ENCODE results near the gene TMEM132D. TPM values are rescaled to one million over a fixed set of nuclear protein-coding genes. Genes with fewer than 3 reads are reported as not detected.

TMEM132D gene
- total and polyA plus RNA-seq, 2 of the 8 experiments (the other 6 are each of a cell fraction or from before 2014, with no cell fraction given), result 3.5 to 10.1 TPM

- H3K36me3 ChIP-seq (ENCODE audit: control insufficient read depth in 2 of 4, insufficient read depth in 4 of 4, low read length in 3 of 4), result no peaks in the 10 kb centered on the region
- no peak overlapping the region for H4K8ac ChIP-seq (ENCODE audit: extremely low read depth, insufficient read depth, low read length)
- H2AK5ac ChIP-seq (ENCODE audit: low read depth, low read length), result no peak overlapping the region
- H3K4me2 ChIP-seq (ENCODE audit: insufficient read depth in 1 of 2, low read depth in 2 of 2, low read length in 2 of 2), result peak overlapping the region in 1 of 2 experiments; percentile 22; a peak in 1 of 4 replicates
- no peak for FAIRE-seq
- no peak overlapping the region for H3K23ac ChIP-seq (ENCODE audit: insufficient read length)
- no peak overlapping the region for H3K56ac ChIP-seq (replicated peaks; ENCODE audit: insufficient read length, low read depth, low read length)
- H2BK20ac ChIP-seq (ENCODE audit: low read length), result no peak overlapping the region
- H2BK15ac ChIP-seq (ENCODE audit: low read length), result no peak overlapping the region
- no peak overlapping the region for H3K4me3 ChIP-seq (ENCODE audit: extremely low read depth in 1 of 4, insufficient read depth in 2 of 4, low read depth in 3 of 4, low read length in 4 of 4)
- no peak overlapping the region for H4K5ac ChIP-seq (ENCODE audit: insufficient read length, low read depth, low read length)
- ChIA-PET CTCF (ENCODE audit: partially characterized antibody) (interaction anchor here (2.6 kb wide), 1 partner anchor 14 kb away, joined by 8 read pairs; no protein-coding TSS in a partner anchor), POLR2A (ENCODE audit: partially characterized antibody) (interaction anchor here (0.9 to 1.5 kb wide), 3 partner anchors 8 to 36 kb away, joined by 3 read pairs; no protein-coding TSS in a partner anchor)
- TF ChIP-seq TEAD4 (IDR thresholded peaks at IDR 0.05; ENCODE audit: low read depth, low read length) (no peak), CEBPB (IDR thresholded peaks at IDR 0.05; ENCODE audit: low read depth, low read length) (no peak), CTCF (IDR thresholded peaks at IDR 0.05; ENCODE audit: control extremely low read depth in 1 of 3, insufficient read depth in 1 of 3, low read depth in 1 of 3, low read length in 3 of 3) (no peak), SP2 (IDR thresholded peaks at IDR 0.05; ENCODE audit: low read length) (no peak), RFX5 (IDR thresholded peaks at IDR 0.05; ENCODE audit: borderline replicate concordance, low read depth, low read length) (no peak), YY1 (IDR thresholded peaks at IDR 0.05; ENCODE audit: low read depth, low read length) (no peak), USF2 (IDR thresholded peaks at IDR 0.05; ENCODE audit: low read length) (no peak), HDAC6 (IDR thresholded peaks at IDR 0.05; ENCODE audit: low read depth, low read length) (no peak)
- H2BK12ac ChIP-seq (ENCODE audit: low read depth, low read length), result no peak overlapping the region
- H3K79me1 ChIP-seq (ENCODE audit: low read depth, low read length), result no peaks in the 10 kb centered on the region
- peak overlapping the region; percentile 11; the same call in 1 of the 2 replicates for H2BK5ac ChIP-seq (ENCODE audit: low read depth, low read length)
- H4K91ac ChIP-seq (replicated peaks; ENCODE audit: insufficient read length, low read length), result no peak overlapping the region
- H2BK120ac ChIP-seq (replicated peaks; ENCODE audit: low read depth, low read length), result no peak overlapping the region
- H3K4ac ChIP-seq (replicated peaks; ENCODE audit: insufficient read length, low read depth, low read length), result no peak overlapping the region
- H3K27me3 ChIP-seq (replicated peaks in 1 of 4; ENCODE audit: control insufficient read depth in 3 of 4, extremely low read depth in 1 of 4, insufficient read depth in 3 of 4, low read length in 3 of 4), result no peaks in the 10 kb centered on the region
- H3K23me2 ChIP-seq (ENCODE audit: low read depth, low read length), result no peaks in the 10 kb centered on the region
- H3K27ac ChIP-seq (ENCODE audit: low read depth, low read length), result no peak overlapping the region
- DNase-seq (ENCODE audit: low read depth in 1 of 2, low spot score in 2 of 2), result no peak
- no peak overlapping the region for H3K14ac ChIP-seq (ENCODE audit: insufficient read length)
- peaks cover 4 to 22% (median 15%) of the 10 kb centered on the region in 4 experiments for H3K4me1 ChIP-seq (replicated peaks in 1 of 4; ENCODE audit: control insufficient read depth in 3 of 4, insufficient read depth in 4 of 4, low read length in 3 of 4)
- H3K9me3 ChIP-seq (ENCODE audit: insufficient read depth in 2 of 2, low read depth in 1 of 2, low read length in 1 of 2), result no peaks in the 10 kb centered on the region
- no peak overlapping the region for H2AFZ ChIP-seq (ENCODE audit: low read length)
- no peaks in the 10 kb centered on the region for H4K20me1 ChIP-seq (replicated peaks in 1 of 2; ENCODE audit: control insufficient read depth in 1 of 2, insufficient read depth in 2 of 2, low read length in 2 of 2)
- 0 out of 4 replicates have a peak, but pooled peaks cover 0 to 6% of the 10 kb centered on the region in 2 experiments for H3K79me2 ChIP-seq (ENCODE audit: control insufficient read depth in 1 of 2, insufficient read depth in 2 of 2, low read length in 2 of 2)
- H3K9ac ChIP-seq (replicated peaks in 1 of 4; ENCODE audit: extremely low read depth in 1 of 4, low read depth in 3 of 4, low read length in 3 of 4), result no peak overlapping the region
- H3K18ac ChIP-seq (ENCODE audit: extremely low read depth, low read length), result no peak overlapping the region
- 80% methylated on average over 5 of the region's 5 CpGs; no CpG with 5 or more reads in 1 of the 2 experiments for whole genome bisulfite sequencing, 2 experiments (ENCODE audit: extremely low coverage in 1 of 2, insufficient coverage in 1 of 2, insufficient read length in 1 of 2, insufficient replicate concordance in 2 of 2, low coverage in 1 of 2, low lambda C conversion rate in 2 of 2, missing lambda C conversion rate in 1 of 2)
Measured at GRCh38 chr12:129791396-129791795, 112.4 kb downstream of the TMEM132D start.

Data from H1 (cell line).